ENCODE data around the gene LGR6. TPM values are rescaled to one million over a fixed set of nuclear protein-coding genes. Genes with fewer than 3 reads are reported as not detected.

LGR6 gene
- total and polyA plus RNA-seq, 2 donors (not counting 1 experiment from before 2014, with no cell fraction given) = 0.28 TPM; not detected in 1

GRCh38 chr1:202282025-202282371 lies 88.4 kb downstream of the LGR6 start:
- ATAC-seq (ENCODE audit: low read depth) (no peak), DNase-seq (no peak)
- H3K27me3 Mint-ChIP-seq = peaks cover 22% of the 10 kb centered on the region
- POLR2A ChIA-PET = no interaction called here
- Histone ChIP-seq H4K20me1 (ENCODE audit: control insufficient read depth, insufficient read depth, low read length, poor library complexity, severe bottlenecking) (no peaks in the 10 kb centered on the region), H3K27me3 (replicated peaks in 1 of 4; ENCODE audit: control extremely low read depth in 1 of 4, control insufficient read depth in 3 of 4, insufficient read depth in 4 of 4, low read length in 3 of 4) (peaks cover 0 to 5% (median 2%) of the 10 kb centered on the region in 4 experiments), H3K27ac (ENCODE audit: low read length in 2 of 2) (no peak overlapping the region), H3K4me3 (ENCODE audit: control extremely low read depth in 1 of 5, extremely low read depth in 1 of 5, insufficient read depth in 1 of 5, low read depth in 2 of 5, low read length in 4 of 5) (no peak overlapping the region), H2AFZ (ENCODE audit: insufficient read depth, low read depth, low read length, poor library complexity, severe bottlenecking) (no peak overlapping the region), H3K4me2 (replicated peaks; ENCODE audit: low read depth, low read length, poor library complexity, severe bottlenecking) (no peak overlapping the region), H3K36me3 (replicated peaks in 1 of 2; ENCODE audit: control extremely low read depth in 1 of 2, control insufficient read depth in 1 of 2, extremely low read depth in 1 of 2, insufficient read depth in 2 of 2, low read length in 1 of 2) (no peaks in the 10 kb centered on the region), H3K9ac (ENCODE audit: low read length) (no peak overlapping the region), H3K79me2 (ENCODE audit: control insufficient read depth, insufficient read depth, low read length) (no peaks in the 10 kb centered on the region), H3K9me3 (ENCODE audit: control extremely low read depth in 1 of 3, control insufficient read depth in 2 of 3, insufficient read depth in 1 of 3, low read length in 2 of 3) (peaks cover 0 to 3% (median 0%) of the 10 kb centered on the region in 3 donors), H3K4me1 (ENCODE audit: control insufficient read depth in 2 of 2, insufficient read depth in 2 of 2, low read length in 2 of 2) (no peaks in the 10 kb centered on the region)
- WGBS (ENCODE audit: insufficient coverage) = 93% methylated on average over 2 of the region's 5 CpGs
- TF ChIP-seq CTCF (IDR thresholded peaks at IDR 0.05) = no peak
- no peak for TF ChIP-seq EZH2 (IDR thresholded peaks at IDR 0.05; ENCODE audit: borderline replicate concordance, insufficient read depth, low read depth, low read length, poor library complexity, severe bottlenecking)
- no peaks in the 10 kb centered on the region for H3K4me1 Mint-ChIP-seq
- intact Hi-C loops (cut with micrococcal nuclease) = no loop called here
- CTCF ChIA-PET = no interaction called here
- H3K4me3 Mint-ChIP-seq = no peak overlapping the region
- no peaks in the 10 kb centered on the region for H3K9me3 Mint-ChIP-seq (ENCODE audit: insufficient read depth)
- H3K27ac Mint-ChIP-seq = no peak overlapping the region

- H3K9me3 Mint-ChIP-seq (ENCODE audit: insufficient read depth) = no peaks in the 10 kb centered on the region
- H3K4me1 Mint-ChIP-seq = no peaks in the 10 kb centered on the region
- intact Hi-C loops (cut with micrococcal nuclease) = no loop called here
- no peaks in the 10 kb centered on the region for H3K36me3 ChIP-seq (replicated peaks in 1 of 2; ENCODE audit: control extremely low read depth in 1 of 2, control insufficient read depth in 1 of 2, extremely low read depth in 1 of 2, insufficient read depth in 2 of 2, low read length in 1 of 2)
- no peak overlapping the region for H3K4me3 Mint-ChIP-seq
- H4K20me1 ChIP-seq (ENCODE audit: control insufficient read depth, insufficient read depth, low read length, poor library complexity, severe bottlenecking) = no peaks in the 10 kb centered on the region
- DNase-seq (no peak), ATAC-seq (ENCODE audit: low read depth) (no peak)
- WGBS (ENCODE audit: insufficient coverage) = 94% methylated on average over 6 of the region's 7 CpGs
- no peak overlapping the region for H3K9ac ChIP-seq (ENCODE audit: low read length)
- H3K79me2 ChIP-seq (ENCODE audit: control insufficient read depth, insufficient read depth, low read length) = no peaks in the 10 kb centered on the region
- POLR2A ChIA-PET = no interaction called here
- peaks cover 0 to 5% (median 2%) of the 10 kb centered on the region in 4 experiments for H3K27me3 ChIP-seq (replicated peaks in 1 of 4; ENCODE audit: control extremely low read depth in 1 of 4, control insufficient read depth in 3 of 4, insufficient read depth in 4 of 4, low read length in 3 of 4)
- H3K4me3 ChIP-seq (ENCODE audit: control extremely low read depth in 1 of 5, extremely low read depth in 1 of 5, insufficient read depth in 1 of 5, low read depth in 2 of 5, low read length in 4 of 5) = no peak overlapping the region
- CTCF ChIA-PET = no interaction called here
- H2AFZ ChIP-seq (ENCODE audit: insufficient read depth, low read depth, low read length, poor library complexity, severe bottlenecking) = no peak overlapping the region
- no peak overlapping the region for H3K27ac Mint-ChIP-seq
- TF ChIP-seq CTCF (IDR thresholded peaks at IDR 0.05) = no peak
- no peak for TF ChIP-seq EZH2 (IDR thresholded peaks at IDR 0.05; ENCODE audit: borderline replicate concordance, insufficient read depth, low read depth, low read length, poor library complexity, severe bottlenecking)
- H3K4me1 ChIP-seq (ENCODE audit: control insufficient read depth in 2 of 2, insufficient read depth in 2 of 2, low read length in 2 of 2) = no peaks in the 10 kb centered on the region
- no peak overlapping the region for H3K4me2 ChIP-seq (replicated peaks; ENCODE audit: low read depth, low read length, poor library complexity, severe bottlenecking)
- H3K9me3 ChIP-seq (ENCODE audit: control extremely low read depth in 1 of 3, control insufficient read depth in 2 of 3, insufficient read depth in 1 of 3, low read length in 2 of 3) = peaks cover 0 to 3% (median 0%) of the 10 kb centered on the region in 3 donors
- H3K27me3 Mint-ChIP-seq = peaks cover 27% of the 10 kb centered on the region
- no peak overlapping the region for H3K27ac ChIP-seq (ENCODE audit: low read length in 2 of 2)
Measured at GRCh38 chr1:202282596-202283283, 89.1 kb downstream of the LGR6 start.
